ENCODE data around the gene DNAJC4.

The DNAJC4 gene

DNA sequence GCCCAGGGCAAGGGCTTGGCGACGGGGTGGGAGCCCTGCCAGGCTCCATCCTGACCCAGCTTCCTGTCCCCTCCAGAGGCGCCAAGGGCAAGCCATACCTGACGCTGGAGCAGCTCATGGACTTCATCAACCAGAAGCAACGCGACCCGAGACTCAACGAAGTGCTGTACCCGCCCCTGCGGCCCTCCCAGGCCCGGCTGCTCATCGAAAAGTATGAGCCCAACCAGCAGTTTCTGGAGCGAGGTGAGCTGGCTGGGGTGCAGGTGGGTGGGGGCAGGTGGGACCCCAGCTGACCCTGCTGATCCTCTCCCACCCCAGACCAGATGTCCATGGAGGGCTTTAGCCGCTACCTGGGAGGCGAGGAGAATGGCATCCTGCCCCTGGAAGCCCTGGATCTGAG is 26.0 kb downstream of the DNAJC4 start:
- DNase-seq (ENCODE audit: low read depth in 1 of 2, low spot score in 1 of 2), result no peak

DNA sequence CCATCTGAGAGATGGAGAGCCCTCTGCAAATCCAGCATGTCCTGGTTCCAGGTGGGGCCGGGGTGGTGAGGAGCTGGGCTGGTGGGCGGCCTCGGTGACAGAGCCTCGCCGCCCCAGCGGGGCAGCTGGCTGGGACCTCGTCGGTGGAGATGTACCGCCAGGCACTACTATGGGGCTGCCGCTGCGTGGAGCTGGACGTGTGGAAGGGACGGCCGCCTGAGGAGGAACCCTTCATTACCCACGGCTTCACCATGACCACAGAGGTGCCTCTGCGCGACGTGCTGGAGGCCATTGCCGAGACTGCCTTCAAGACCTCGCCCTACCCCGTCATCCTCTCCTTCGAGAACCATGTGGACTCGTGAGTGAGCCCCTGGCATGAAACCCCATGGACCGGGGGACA is 28.0 kb downstream of the DNAJC4 start:
- DNase-seq (ENCODE audit: low read depth in 1 of 2, low spot score in 1 of 2), result no peak

DNA sequence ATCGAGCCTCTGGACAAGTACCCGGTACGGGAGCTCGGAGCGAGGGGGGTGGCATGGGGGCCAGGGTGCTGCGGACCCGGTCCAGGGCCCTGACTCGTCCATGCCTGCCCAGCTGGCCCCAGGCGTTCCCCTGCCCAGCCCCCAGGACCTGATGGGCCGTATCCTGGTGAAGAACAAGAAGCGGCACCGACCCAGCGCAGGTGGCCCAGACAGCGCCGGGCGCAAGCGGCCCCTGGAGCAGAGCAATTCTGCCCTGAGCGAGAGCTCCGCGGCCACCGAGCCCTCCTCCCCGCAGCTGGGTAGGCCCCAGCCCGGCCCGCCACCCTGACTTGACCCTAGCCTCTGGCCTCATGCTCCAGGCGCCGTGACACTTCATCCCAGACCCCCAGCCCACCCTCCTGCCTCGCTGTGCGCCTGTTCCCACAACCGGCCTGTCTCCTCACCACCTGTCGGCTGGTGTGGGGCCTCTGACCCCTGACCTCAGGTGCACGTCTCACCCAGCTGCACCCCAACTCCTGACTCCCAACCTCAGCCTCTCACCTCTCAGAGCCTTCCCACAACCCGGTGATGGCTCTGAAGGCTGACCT is 28.7 kb downstream of the DNAJC4 start:
- no peak for DNase-seq (ENCODE audit: low read depth in 1 of 2, low spot score in 1 of 2)

DNA sequence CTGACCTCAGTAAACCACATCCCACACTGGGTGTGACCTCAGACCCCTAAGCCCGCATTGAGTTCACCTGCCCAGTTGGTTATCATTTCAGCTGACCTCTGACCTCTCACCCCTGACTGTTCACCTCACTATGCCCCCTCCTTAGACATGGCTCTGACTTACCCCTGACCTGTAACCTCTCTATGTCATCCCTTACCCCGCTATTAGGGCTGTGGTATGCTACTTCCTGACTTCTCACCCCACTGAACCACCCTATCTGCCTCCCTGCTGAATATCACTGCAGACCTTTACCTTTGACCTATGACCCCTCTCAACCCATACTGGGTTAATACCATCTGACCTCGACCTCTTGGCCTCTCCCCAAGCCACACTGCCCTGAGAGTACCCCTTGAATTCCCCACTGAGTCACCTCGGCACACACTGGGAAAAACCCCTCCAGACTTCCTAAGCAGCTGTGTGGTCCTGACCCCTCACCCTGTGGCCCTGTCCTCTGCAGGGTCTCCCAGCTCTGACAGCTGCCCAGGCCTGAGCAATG is 29.3 kb downstream of the DNAJC4 start:
- no peak for DNase-seq (ENCODE audit: low read depth in 1 of 2, low spot score in 1 of 2)

DNA sequence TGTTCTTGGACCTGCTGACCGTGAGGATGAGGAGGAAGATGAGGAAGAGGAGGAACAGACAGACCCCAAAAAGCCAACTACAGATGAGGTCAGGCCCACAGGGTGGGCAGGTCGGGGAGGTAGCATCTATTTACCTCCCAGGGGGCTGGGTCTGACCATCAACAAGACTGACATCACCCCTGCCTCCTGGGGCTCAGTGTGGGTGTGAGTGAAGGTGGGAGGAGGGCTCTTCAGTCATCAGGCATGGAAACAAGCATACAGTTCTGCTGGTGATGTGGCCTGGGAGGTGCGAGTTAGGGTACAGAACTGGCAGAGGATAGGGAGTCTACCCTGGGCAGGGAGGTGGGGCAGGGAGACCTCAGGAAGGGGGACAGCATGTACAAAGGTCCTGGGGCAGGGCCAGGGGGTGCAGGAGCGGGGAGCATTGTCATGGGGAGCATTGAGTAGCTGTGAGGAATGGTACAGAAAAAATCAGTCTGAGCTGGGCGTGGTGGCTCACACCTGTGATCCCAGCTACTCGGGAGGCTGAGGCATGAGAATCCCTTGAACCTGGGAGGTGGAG is 29.9 kb downstream of the DNAJC4 start:
- no peak for DNase-seq (ENCODE audit: low read depth in 1 of 2, low spot score in 1 of 2)

DNA sequence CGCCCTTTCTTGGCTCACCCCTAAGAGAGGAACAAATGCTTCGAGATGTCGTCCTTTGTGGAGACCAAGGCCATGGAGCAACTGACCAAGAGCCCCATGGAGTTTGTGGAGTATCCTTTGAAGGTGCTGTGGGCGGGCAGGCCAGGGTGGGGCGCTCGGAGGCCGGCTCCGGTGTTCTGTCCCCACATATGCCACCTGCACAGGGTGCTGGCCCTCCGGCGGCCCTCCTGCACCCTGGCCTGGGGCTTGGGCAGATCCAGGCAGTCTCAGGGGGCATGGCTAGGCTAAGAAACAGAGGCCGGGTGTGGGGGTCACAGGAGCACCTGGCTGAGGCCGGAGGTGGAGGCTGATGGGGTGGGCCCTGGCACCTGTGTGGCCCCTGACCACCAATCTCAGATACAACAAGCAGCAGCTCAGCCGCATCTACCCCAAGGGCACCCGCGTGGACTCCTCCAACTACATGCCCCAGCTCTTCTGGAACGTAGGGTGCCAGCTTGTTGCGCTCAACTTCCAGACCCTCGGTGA is 31.3 kb downstream of the DNAJC4 start:
- no peak for DNase-seq (ENCODE audit: low read depth in 1 of 2, low spot score in 1 of 2)

DNA sequence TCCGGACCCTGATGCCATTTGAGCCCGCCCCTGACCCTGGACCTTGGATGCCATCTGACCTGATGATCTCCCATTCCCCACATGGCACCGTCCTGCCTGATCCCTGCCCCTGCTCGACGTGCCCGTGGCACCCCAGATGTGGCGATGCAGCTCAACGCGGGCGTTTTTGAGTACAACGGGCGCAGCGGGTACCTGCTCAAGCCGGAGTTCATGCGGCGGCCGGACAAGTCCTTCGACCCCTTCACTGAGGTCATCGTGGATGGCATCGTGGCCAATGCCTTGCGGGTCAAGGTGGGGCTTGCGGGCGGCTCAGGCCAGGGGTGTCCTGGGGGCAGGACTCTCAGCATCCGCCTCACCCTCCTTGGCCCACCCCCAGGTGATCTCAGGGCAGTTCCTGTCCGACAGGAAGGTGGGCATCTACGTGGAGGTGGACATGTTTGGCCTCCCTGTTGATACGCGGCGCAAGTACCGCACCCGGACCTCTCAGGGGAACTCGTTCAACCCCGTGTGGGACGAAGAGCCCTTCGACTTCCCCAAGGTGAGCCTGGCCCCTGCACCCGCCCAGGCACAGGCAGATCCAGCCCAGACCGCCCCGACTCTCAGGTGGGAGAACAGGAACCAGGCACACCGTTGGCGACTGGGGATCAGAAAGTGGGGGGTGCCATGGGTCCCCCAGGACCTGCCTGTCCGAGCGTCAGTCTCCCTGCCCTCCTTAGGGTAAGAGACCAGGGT is 32.1 kb downstream of the DNAJC4 start:
- no peak for DNase-seq (ENCODE audit: low read depth in 1 of 2, low spot score in 1 of 2)

DNA sequence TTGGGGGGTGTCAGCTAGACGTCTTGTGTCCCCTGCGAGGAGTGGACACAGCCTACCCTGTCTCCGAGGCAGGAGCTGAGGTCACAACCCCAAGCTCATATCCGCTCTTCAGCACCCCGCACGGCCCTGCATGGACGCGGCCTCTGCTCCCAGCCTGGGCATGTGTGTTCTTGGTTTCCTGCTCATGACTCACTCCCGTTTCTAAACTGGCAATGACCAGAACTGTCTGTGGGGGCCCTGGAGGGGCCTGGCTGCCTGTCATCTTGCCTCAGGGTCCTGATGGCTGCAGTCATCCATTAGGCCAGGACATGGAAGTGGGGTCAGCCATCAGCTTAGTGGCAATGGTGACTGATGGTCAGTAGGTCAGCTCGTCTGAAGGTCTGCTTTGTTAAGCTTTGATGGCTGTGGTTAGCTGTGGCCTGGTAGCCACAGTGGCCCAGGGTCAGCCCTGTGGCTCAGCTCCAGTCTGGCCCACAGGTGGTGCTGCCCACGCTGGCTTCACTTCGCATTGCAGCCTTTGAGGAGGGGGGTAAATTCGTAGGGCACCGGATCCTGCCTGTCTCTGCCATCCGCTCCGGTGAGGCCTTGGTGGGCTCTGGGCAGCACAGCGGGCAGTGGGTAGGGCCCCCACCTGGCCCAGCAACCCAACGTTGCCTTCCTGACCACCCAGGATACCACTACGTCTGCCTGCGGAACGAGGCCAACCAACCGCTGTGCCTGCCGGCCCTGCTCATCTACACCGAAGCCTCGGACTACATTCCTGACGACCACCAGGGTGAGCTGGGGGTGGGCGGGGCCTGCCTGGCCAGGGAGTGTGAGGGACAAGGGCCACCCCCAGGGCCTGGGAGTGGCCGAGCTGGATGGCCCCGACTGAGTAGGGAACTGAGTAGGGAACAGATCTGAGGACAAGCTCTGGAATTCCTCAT is 32.9 kb downstream of the DNAJC4 start:
- DNase-seq (ENCODE audit: low read depth in 1 of 2, low spot score in 1 of 2), result no peak

DNA sequence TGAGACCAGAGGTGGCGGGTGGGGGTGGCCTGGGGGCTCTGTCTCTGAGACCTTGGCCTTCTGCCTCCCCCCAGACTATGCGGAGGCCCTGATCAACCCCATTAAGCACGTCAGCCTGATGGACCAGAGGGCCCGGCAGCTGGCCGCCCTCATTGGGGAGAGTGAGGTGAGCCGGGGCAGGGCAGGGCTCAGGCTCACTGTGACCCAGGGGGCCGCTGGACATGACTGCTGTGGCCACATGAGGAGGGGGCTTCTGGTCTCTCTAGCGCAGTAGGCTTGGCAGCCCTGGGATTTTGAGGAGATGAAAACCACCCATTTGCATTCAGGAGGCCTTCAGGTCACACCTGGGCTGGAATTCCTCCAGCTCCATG is 33.6 kb downstream of the DNAJC4 start:
- no peak for DNase-seq (ENCODE audit: low read depth in 1 of 2, low spot score in 1 of 2)

DNA sequence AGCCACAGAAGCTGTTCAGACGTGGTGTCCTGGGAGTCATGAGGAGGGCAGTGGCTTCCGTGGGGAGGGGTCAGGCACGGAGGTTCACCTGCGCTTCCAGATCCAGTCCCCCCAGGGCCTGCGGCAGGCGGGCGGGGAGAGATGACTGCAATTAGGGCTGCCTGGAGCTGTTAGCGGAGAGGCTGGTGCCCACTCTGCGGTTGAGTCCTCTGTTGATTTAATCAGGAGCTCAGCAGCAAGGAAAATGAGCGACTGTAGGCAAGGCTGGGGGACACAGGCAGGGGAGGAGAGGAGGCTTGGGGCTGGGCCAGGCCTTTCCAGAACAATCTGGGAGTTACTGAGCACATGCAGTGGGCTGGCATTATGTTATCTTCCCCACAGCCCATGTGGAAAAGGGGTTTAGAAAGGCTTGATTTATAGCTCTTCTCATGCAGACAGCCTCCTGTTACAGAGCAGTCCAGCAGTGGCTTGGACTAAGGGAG is 34.1 kb downstream of the DNAJC4 start:
- no peak for DNase-seq (ENCODE audit: low read depth in 1 of 2, low spot score in 1 of 2)

DNA sequence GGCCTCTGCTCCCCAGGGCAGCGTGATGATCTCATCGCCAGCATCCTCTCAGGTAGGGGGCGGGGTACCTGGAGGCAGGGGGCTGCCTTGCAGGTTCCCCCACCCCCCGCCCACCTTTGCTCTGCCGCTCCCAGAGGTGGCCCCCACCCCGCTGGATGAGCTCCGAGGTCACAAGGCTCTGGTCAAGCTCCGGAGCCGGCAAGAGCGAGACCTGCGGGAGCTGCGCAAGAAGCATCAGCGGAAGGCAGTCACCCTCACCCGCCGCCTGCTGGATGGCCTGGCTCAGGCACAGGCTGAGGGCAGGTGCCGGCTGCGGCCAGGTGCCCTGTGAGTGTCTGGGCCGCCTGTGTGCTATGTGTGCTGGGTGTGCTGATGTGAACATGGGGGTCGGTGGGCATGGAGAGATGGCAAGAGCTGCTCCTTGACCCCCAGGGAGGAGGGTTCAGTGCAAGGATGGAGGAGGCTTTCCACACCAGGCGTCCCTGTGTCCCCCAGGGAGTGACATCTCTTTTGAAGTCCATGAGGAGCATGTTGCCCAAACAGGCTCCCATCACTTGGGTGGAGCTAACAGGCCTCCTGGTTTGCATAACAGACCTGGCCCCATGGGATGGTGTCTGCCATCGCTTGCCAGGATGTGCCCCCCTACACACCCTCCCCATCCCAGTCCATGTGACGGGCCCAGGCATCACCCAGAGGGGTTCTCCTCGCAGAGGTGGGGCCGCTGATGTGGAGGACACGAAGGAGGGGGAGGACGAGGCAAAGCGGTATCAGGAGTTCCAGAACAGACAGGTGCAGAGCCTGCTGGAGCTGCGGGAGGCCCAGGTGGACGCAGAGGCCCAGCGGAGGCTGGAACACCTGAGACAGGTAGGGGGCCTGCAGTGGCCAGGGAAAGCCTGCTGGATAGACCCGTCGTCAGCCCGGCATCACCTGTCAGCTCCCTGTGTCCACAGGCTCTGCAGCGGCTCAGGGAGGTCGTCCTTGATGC is 35.1 kb downstream of the DNAJC4 start:
- no peak for DNase-seq (ENCODE audit: low read depth in 1 of 2, low spot score in 1 of 2)

DNA sequence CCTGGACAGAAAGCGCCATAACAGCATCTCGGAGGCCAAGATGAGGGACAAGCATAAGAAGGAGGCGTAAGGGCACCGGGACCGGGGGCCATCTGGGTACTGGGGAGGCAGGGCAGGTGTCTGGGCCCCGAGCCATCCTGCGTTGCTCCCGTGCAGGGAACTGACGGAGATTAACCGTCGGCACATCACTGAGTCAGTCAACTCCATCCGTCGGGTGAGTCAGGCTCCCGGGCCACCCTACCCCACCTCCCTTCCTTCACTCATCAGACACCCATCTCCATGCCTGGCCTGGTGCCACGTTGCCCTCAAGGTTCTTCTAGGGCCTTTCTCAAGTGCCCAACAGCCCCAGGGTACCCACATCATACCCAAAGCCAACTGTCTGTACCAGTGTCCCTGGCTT is 36.0 kb downstream of the DNAJC4 start:
- no peak for DNase-seq (ENCODE audit: low read depth in 1 of 2, low spot score in 1 of 2)

DNA sequence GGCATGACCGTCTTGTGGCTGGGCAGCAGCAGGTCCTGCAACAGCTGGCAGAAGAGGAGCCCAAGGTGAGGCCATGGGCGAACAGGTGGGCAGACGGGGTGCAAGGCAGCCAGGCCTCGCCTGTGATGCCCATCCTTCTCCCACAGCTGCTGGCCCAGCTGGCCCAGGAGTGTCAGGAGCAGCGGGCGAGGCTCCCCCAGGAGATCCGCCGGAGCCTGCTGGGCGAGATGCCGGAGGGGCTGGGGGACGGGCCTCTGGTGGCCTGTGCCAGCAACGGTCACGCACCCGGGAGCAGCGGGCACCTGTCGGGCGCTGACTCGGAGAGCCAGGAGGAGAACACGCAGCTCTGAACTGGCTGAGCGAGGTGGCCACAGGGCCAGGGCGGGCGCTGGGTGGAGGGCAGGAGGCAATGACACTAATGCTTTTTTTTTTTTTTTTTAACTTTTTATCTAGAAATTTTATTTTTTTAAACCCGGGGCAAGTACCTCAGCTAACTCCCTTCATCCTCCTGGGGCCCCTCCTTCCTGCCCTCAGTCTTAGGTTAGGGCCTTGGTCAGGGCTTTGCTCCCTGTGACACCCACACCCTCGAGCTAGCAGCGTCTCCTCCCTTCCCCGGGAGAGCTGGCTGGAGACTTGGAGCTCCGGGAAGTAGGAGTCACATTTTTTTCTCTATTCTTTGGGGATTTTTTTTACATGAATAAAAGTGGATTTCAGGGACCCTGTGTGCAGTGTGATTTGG is 37.0 kb downstream of the DNAJC4 start:
- no peak for DNase-seq (ENCODE audit: low read depth in 1 of 2, low spot score in 1 of 2)

DNA sequence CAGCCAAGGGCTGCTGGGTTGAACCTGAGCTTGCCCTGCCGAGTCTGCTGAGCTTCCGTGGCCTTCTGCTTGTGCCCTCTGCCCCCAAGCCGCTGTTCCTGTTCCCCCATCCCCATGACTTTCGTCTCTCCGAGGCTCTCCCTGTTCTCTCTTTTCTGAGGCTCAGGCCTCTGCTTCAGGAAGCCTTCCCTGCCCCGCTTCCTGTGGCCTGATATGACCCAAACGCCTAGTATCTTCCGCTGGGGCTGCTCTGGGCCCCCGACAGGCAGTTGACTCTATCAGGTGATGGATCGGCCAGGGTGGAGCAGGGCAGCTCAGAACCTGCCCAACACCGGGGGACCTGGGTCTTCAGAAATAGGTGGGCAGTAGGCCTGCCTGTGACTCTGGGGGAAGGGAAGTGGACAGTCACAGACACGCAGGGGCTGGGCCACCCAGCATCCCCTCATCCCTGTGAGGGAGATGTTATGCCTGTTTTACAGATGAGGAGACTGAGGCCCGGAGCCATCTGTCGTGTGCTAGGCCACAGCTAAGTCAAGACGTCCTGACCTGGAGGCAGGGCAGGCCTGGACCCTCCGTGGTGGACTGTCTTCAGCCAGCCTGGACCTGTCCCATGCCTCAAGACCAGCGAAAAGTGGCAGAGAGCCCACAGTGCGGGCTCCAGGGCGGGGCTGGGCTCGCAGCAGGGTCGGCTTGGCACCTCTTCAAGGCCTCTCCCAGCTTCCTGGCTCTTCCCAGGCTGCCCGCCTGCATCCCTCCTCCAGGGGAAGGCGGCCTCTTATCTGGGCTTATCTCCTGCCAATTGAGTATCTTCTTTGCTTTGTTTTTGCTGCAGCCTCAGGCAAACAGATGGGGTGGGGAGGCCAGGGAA is 37.9 kb downstream of the DNAJC4 start:
- no peak for DNase-seq (ENCODE audit: low read depth in 1 of 2, low spot score in 1 of 2)

DNA sequence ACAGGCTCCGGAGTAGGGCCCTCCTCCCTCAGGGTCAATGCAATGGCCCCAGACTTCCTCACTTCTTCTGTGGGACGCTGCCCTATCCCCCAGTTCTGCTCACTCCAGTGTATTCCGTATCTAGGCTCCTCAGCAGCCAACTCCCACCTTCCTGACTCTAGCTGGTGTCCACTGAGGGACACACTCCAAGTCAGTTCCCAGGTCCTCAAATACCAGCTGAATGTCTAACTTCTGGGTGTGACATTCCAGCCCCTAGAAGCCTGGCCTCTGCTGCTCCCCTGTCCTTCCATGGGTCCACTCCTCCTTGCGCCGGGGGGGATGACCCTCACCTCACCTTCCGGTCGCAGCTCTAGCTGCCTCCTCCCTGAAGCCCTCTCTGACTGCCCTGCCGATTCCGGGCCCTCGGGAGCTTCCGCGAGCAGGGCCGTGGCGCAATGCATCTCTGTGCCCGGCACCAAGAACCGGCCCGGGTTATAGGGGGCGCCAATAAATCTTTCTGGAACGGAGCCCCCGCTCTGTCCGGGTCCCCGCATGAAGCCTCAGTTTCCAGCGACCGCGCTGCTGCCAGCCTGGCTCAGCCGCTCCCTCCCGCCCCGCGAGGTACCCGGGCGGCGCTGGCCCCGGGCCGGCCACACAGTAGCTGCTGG is 38.7 kb downstream of the DNAJC4 start:
- no peak for DNase-seq (ENCODE audit: low read depth in 1 of 2, low spot score in 1 of 2)

DNA sequence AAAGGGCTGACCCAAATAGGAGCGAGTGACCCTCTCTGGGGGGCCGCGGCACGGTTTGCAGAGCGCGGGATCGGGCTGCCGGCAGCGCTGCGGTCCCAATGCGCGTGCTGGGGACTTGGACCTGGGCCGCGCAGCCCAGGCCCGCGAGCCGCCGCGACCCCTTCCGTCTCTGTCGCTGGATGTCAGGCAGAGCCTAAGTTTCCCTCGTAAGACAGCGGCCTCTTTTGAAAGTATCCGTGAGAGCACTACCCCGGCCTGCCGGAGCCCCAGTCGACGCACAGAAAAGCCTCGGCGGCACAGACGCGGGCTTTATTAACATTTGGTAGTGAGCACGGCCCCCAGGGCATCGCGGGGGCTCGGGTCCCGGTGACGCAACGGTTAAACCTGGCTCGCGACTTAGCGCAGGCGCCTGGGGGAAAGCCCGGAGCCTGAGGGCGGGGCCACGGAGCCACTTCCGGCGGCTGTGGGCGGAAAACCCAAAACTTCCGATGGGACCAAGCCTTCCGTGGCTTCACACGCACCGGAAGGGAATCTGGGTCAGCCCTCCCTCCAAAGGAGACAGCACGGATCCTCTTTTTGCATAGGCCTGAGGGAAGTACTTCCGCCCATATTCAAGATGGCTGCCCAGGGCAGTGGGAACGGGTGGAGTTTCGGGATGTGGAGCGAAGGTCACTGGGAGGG is 39.3 kb downstream of the DNAJC4 start:
- DNase-seq (ENCODE audit: low read depth in 1 of 2, low spot score in 1 of 2), result peak; percentile 95 to 97
